HUDEP-2 (cell line): Measurements from ENCODE around the gene SORCS3.

Source experiments
- DNase-seq, 76 experiments: peaks; one replicate each; lab custom pipeline; 2025; ENCODE audit not compliant: unreplicated experiment in 76 of 76; lab: John Stamatoyannopoulos, UW

SORCS3 gene

GRCh38 chr10:104642658-104643302, 1.7 kb downstream of the SORCS3 start:
- DNase-seq, result peak in 9 of 76 experiments; percentile 1 to 36 (median 11)

GRCh38 chr10:104643303-104643663, 2.2 kb downstream of the SORCS3 start:
- DNase-seq, result no peak

GRCh38 chr10:104646146-104646545, 5.1 kb downstream of the SORCS3 start:
- DNase-seq, result no peak

GRCh38 chr10:104648421-104648820, 7.3 kb downstream of the SORCS3 start:
- DNase-seq, result no peak

- DNase-seq, result no peak
These were observed 9.0 kb downstream of the SORCS3 start for GRCh38 chr10:104650072-104650471.

GRCh38 chr10:104650635-104651331, 9.7 kb downstream of the SORCS3 start:
- DNase-seq, result no peak

- DNase-seq, result no peak
These were observed 15.9 kb downstream of the SORCS3 start for GRCh38 chr10:104657036-104657435.

- no peak for DNase-seq
These were observed 16.4 kb downstream of the SORCS3 start for GRCh38 chr10:104657457-104657856.

- DNase-seq, result no peak
These were observed 17.0 kb downstream of the SORCS3 start for GRCh38 chr10:104658067-104658466.

- DNase-seq, result no peak
These were observed 18.7 kb downstream of the SORCS3 start for GRCh38 chr10:104659809-104660208.

GRCh38 chr10:104663076-104663475, 22.0 kb downstream of the SORCS3 start:
- no peak for DNase-seq

GRCh38 chr10:104663563-104663962, 22.5 kb downstream of the SORCS3 start:
- no peak for DNase-seq

GRCh38 chr10:104664205-104664604, 23.1 kb downstream of the SORCS3 start:
- DNase-seq, result no peak

- DNase-seq, result no peak
These were observed 24.1 kb downstream of the SORCS3 start for GRCh38 chr10:104665174-104665573.

GRCh38 chr10:104666106-104666505, 25.0 kb downstream of the SORCS3 start:
- DNase-seq, result no peak

- DNase-seq, result no peak
These were observed 35.8 kb downstream of the SORCS3 start for GRCh38 chr10:104676874-104677273.

GRCh38 chr10:104678658-104679057, 37.6 kb downstream of the SORCS3 start:
- no peak for DNase-seq

GRCh38 chr10:104680467-104681401, 39.6 kb downstream of the SORCS3 start:
- DNase-seq, result no peak

- DNase-seq, result no peak
These were observed 40.4 kb downstream of the SORCS3 start for GRCh38 chr10:104681485-104681884.

GRCh38 chr10:104683567-104683966, 42.5 kb downstream of the SORCS3 start:
- no peak for DNase-seq

GRCh38 chr10:104686829-104687228, 45.7 kb downstream of the SORCS3 start:
- DNase-seq, result no peak
